Activated naive CD8-positive, alpha-beta T cell treated with anti-CD3 and anti-CD28 coated beads for 36 hours (primary cell): ENCODE data around the gene PRSS1. TPM values are rescaled to one million over a fixed set of nuclear protein-coding genes. Genes with fewer than 3 reads are reported as not detected.
"Not testable (repeated sequence)": the region's sequence is repeated elsewhere in the genome, so short reads cannot be mapped to it uniquely, and the experiment has no call there.

Experiments
- DNase-seq: peaks from one replicate; pipeline ENCODE4 v3.0.0; 2021
- H3K27ac Mint-ChIP-seq: one replicate; pipeline ENCODE4 v1.8.0; 2022; ENCODE audit warnings: mild to moderate bottlenecking, moderate library complexity, mixed read lengths
- H3K27me3 Mint-ChIP-seq: one replicate; pipeline ENCODE4 v1.8.0; 2022; ENCODE audit warnings: mild to moderate bottlenecking, mixed read lengths
- H3K36me3 Mint-ChIP-seq: one replicate; pipeline ENCODE4 v1.8.0; 2021; ENCODE audit warnings: mild to moderate bottlenecking, mixed read lengths
- H3K4me1 Mint-ChIP-seq: one replicate; pipeline ENCODE4 v1.8.0; 2021; ENCODE audit warnings: mixed read lengths
- H3K4me3 Mint-ChIP-seq: one replicate; pipeline ENCODE4 v1.8.0; 2022; ENCODE audit warnings: mild to moderate bottlenecking, moderate library complexity, mixed read lengths
- H3K9me3 Mint-ChIP-seq: one replicate; pipeline ENCODE4 v1.8.0; 2022; ENCODE audit warnings: mixed read lengths
- total RNA-seq, 2 experiments: library from RNA; stranded (reverse); gene quantifications; one replicate each; pipeline ENCODE4 v1.2.3, GENCODE V29; 2021

The PRSS1 gene
- total RNA-seq, 2 experiments from 2014 or later, result not detected

GRCh38 chr7:142722248-142722794 is 27.0 kb upstream of the PRSS1 start:
- no peaks in the 10 kb centered on the region for H3K36me3 Mint-ChIP-seq
- no peaks in the 10 kb centered on the region for H3K9me3 Mint-ChIP-seq
- no peak for DNase-seq
- H3K27ac Mint-ChIP-seq, result peak overlapping the region; percentile 65
- peaks cover 3% of the 10 kb centered on the region for H3K27me3 Mint-ChIP-seq
- H3K4me1 Mint-ChIP-seq, result peaks cover 5% of the 10 kb centered on the region
- peak overlapping the region; percentile 78 for H3K4me3 Mint-ChIP-seq

DNA sequence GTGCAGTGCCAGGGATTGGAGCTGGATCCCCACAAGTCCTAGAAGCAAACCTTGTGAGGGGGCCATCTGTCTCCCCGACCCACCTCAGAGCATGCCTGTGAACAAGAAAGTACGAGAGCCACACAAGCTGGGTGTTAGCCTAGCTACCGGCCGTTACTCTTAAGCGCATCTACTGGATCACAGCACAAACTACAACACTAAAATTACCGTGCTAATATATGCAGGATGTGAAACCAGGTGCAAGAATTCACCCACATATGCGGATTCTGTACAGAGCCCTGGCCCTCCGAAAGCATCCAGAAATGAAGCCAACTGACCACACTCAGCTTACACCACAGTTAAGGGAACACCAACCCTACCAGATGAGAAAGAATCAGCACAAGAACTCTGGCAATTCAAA is 16.0 kb upstream of the PRSS1 start:
- H3K4me1 Mint-ChIP-seq, result no peaks in the 10 kb centered on the region
- DNase-seq, result no peak
- no peak overlapping the region for H3K4me3 Mint-ChIP-seq
- H3K27ac Mint-ChIP-seq, result no peak overlapping the region
- no peaks in the 10 kb centered on the region for H3K9me3 Mint-ChIP-seq
- H3K36me3 Mint-ChIP-seq, result no peaks in the 10 kb centered on the region
- H3K27me3 Mint-ChIP-seq, result no peaks in the 10 kb centered on the region

- Mint-ChIP-seq H3K4me3 (peak overlapping the region; percentile 29), H3K27me3 (no peaks in the 10 kb centered on the region), H3K27ac (peak overlapping the region; percentile 38), H3K9me3 (no peaks in the 10 kb centered on the region), H3K36me3 (no peaks in the 10 kb centered on the region), H3K4me1 (peaks cover 11% of the 10 kb centered on the region)
- no peak for DNase-seq
Observed at GRCh38 chr7:142739923-142740492, 9.3 kb upstream of the PRSS1 start.

DNA sequence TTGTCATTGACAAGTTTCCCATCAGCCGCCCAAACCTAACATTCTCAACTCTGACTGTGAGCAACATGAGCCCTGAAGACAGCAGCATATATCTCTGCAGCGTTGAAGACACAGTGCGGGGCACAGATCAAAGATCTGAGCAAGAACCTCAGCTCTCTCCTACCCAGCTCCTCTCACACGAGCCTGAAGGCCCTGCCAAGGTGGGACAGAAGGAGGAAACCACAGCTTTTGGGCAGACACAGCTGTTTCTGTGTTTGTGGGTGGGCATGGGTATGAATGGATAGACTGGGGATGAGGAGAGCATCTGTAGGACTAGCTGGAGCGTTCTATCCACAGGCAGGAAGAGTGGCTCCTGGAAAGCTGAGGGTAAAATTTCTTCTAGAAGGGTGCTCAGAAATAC is 8.5 kb upstream of the PRSS1 start:
- no peak overlapping the region for H3K27ac Mint-ChIP-seq
- H3K9me3 Mint-ChIP-seq, result no peaks in the 10 kb centered on the region
- no peak for DNase-seq
- H3K4me1 Mint-ChIP-seq, result peaks cover 11% of the 10 kb centered on the region
- H3K36me3 Mint-ChIP-seq, result no peaks in the 10 kb centered on the region
- no peak overlapping the region for H3K4me3 Mint-ChIP-seq
- no peaks in the 10 kb centered on the region for H3K27me3 Mint-ChIP-seq

GRCh38 chr7:142741932-142742331 is 7.3 kb upstream of the PRSS1 start:
- not testable (repeated sequence) for H3K9me3 Mint-ChIP-seq, H3K27ac Mint-ChIP-seq, H3K4me3 Mint-ChIP-seq, H3K36me3 Mint-ChIP-seq, H3K27me3 Mint-ChIP-seq, DNase-seq
- peaks cover 11% of the 10 kb centered on the region for H3K4me1 Mint-ChIP-seq

GRCh38 chr7:142745091-142745635 is 4.1 kb upstream of the PRSS1 start:
- H3K36me3 Mint-ChIP-seq, result no peaks in the 10 kb centered on the region
- H3K27me3 Mint-ChIP-seq, result no peaks in the 10 kb centered on the region
- no peak overlapping the region for H3K4me3 Mint-ChIP-seq
- no peaks in the 10 kb centered on the region for H3K9me3 Mint-ChIP-seq
- H3K27ac Mint-ChIP-seq, result no peak overlapping the region
- no peak for DNase-seq
- H3K4me1 Mint-ChIP-seq, result peaks cover 4% of the 10 kb centered on the region

GRCh38 chr7:142745745-142746144 is 3.5 kb upstream of the PRSS1 start:
- Mint-ChIP-seq H3K4me1 (peaks cover 2% of the 10 kb centered on the region), H3K27ac (no peak overlapping the region), H3K36me3 (no peaks in the 10 kb centered on the region), H3K27me3 (no peaks in the 10 kb centered on the region), H3K4me3 (no peak overlapping the region), H3K9me3 (no peaks in the 10 kb centered on the region)
- no peak for DNase-seq

DNA sequence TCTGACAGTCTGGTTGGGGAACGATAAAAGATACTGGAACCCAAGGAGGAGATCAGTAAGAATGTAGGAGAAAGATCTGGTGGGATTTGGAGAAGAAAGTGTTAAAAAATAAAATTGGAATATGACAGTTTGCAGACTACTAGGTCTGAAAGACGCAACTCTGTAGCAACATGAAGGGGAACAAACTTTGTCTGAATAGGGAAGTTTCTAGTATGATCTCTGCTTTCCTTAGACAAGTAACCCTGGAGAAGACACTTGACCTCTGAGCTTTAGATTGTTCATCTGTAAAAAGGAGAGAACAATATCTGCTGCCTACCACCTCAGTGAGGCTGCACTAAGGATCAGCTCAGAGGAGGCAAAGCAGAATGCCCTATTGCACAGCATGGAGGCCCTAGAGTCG is 3.0 kb upstream of the PRSS1 start:
- H3K4me1 Mint-ChIP-seq, result no peaks in the 10 kb centered on the region
- DNase-seq, result no peak
- H3K27ac Mint-ChIP-seq, result no peak overlapping the region
- H3K36me3 Mint-ChIP-seq, result no peaks in the 10 kb centered on the region
- H3K9me3 Mint-ChIP-seq, result no peaks in the 10 kb centered on the region
- no peaks in the 10 kb centered on the region for H3K27me3 Mint-ChIP-seq
- H3K4me3 Mint-ChIP-seq, result no peak overlapping the region

- H3K36me3 Mint-ChIP-seq, H3K27me3 Mint-ChIP-seq, H3K9me3 Mint-ChIP-seq, DNase-seq, H3K27ac Mint-ChIP-seq, H3K4me3 Mint-ChIP-seq, H3K4me1 Mint-ChIP-seq: not testable (repeated sequence)
Observed at GRCh38 chr7:142748410-142748809, 862 bp upstream of the PRSS1 start.

DNA sequence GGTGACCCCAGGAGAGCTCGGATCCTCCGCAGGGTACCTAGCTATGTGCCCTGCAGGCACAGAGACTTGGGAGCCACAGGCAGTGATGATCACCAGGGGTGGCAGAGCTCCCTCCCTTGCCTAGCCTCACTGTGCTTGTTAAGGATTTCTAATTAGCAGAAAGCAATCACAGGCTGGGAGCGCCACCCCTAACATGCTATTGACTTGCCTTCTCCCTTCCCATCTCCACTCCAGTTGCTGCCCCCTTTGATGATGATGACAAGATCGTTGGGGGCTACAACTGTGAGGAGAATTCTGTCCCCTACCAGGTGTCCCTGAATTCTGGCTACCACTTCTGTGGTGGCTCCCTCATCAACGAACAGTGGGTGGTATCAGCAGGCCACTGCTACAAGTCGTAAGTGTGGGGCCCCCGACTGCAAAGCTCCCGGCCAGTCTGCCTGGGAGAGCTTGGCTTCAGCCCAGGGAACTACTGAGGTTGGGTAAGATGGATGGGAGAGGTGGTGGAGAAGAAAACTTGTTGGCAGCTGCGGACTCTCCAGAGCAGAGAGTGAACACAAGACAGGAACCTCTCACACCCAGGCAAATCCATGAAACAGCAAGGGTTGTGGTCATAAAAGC is 1.2 kb downstream of the PRSS1 start:
- Mint-ChIP-seq H3K9me3 (no peaks in the 10 kb centered on the region), H3K36me3 (no peaks in the 10 kb centered on the region), H3K4me1 (no peaks in the 10 kb centered on the region)

GRCh38 chr7:142751526-142752175 is 2.4 kb downstream of the PRSS1 start:
- H3K36me3 Mint-ChIP-seq, H3K4me1 Mint-ChIP-seq, H3K4me3 Mint-ChIP-seq, H3K27ac Mint-ChIP-seq, H3K27me3 Mint-ChIP-seq, H3K9me3 Mint-ChIP-seq, DNase-seq: not testable (repeated sequence)

More for the DNA sequence above, 1.2 kb downstream of the PRSS1 start:
- no peak overlapping the region for H3K4me3 Mint-ChIP-seq
- H3K27me3 Mint-ChIP-seq, result no peaks in the 10 kb centered on the region
- no peak for DNase-seq
- H3K27ac Mint-ChIP-seq, result no peak overlapping the region

- H3K4me3 Mint-ChIP-seq, result no peak overlapping the region
- H3K27me3 Mint-ChIP-seq, result no peaks in the 10 kb centered on the region
- H3K27ac Mint-ChIP-seq, result no peak overlapping the region
- H3K9me3 Mint-ChIP-seq, result no peaks in the 10 kb centered on the region
- no peak for DNase-seq
- no peaks in the 10 kb centered on the region for H3K4me1 Mint-ChIP-seq
- H3K36me3 Mint-ChIP-seq, result no peaks in the 10 kb centered on the region
Observed at GRCh38 chr7:142752376-142753225, 3.3 kb downstream of the PRSS1 start.

- Mint-ChIP-seq H3K27ac (no peak overlapping the region), H3K4me1 (no peaks in the 10 kb centered on the region), H3K4me3 (no peak overlapping the region), H3K36me3 (no peaks in the 10 kb centered on the region), H3K27me3 (no peaks in the 10 kb centered on the region), H3K9me3 (no peaks in the 10 kb centered on the region)
- DNase-seq, result no peak
Observed at GRCh38 chr7:142753366-142753765, 4.1 kb downstream of the PRSS1 start.

GRCh38 chr7:142753925-142754491 is 4.7 kb downstream of the PRSS1 start:
- not testable (repeated sequence) for H3K27ac Mint-ChIP-seq, H3K36me3 Mint-ChIP-seq, DNase-seq, H3K9me3 Mint-ChIP-seq, H3K27me3 Mint-ChIP-seq, H3K4me1 Mint-ChIP-seq, H3K4me3 Mint-ChIP-seq
